ENCODE data around the gene BCAS1.

- TF ChIP-seq POLR2A (IDR thresholded peaks at IDR 0.05), result no peak
- TF ChIP-seq, protein P1, sequence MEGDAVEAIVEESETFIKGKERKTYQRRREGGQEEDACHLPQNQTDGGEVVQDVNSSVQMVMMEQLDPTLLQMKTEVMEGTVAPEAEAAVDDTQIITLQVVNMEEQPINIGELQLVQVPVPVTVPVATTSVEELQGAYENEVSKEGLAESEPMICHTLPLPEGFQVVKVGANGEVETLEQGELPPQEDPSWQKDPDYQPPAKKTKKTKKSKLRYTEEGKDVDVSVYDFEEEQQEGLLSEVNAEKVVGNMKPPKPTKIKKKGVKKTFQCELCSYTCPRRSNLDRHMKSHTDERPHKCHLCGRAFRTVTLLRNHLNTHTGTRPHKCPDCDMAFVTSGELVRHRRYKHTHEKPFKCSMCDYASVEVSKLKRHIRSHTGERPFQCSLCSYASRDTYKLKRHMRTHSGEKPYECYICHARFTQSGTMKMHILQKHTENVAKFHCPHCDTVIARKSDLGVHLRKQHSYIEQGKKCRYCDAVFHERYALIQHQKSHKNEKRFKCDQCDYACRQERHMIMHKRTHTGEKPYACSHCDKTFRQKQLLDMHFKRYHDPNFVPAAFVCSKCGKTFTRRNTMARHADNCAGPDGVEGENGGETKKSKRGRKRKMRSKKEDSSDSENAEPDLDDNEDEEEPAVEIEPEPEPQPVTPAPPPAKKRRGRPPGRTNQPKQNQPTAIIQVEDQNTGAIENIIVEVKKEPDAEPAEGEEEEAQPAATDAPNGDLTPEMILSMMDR (IDR thresholded peaks at IDR 0.05), result no peak
These were observed 169.3 kb downstream of the BCAS1 start for GRCh38 chr20:53901064-53901463.
